Nephron (organoid): ENCODE data around the gene DCAF15.

Experiments
- H3K27ac Mint-ChIP-seq, 3 experiments: 2 replicates each; pipeline ENCODE4 v1.8.0; 2020; ENCODE audit warnings: mixed read lengths in 3 of 3, mild to moderate bottlenecking in 2 of 3, moderate library complexity in 1 of 3
- H3K27me3 Mint-ChIP-seq: 2 replicates; pipeline ENCODE4 v1.8.0; 2021; ENCODE audit warnings: low read depth, mild to moderate bottlenecking, moderate library complexity, mixed read lengths
- H3K36me3 Mint-ChIP-seq: 2 replicates; pipeline ENCODE4 v1.8.0; 2020; ENCODE audit warnings: low read depth, mixed read lengths
- H3K4me1 Mint-ChIP-seq: 2 replicates; pipeline ENCODE4 v1.8.0; 2020; ENCODE audit warnings: mixed read lengths
- H3K4me3 Mint-ChIP-seq, 3 experiments: 2 replicates each; pipeline ENCODE4 v1.8.0; 2020; ENCODE audit warnings: mild to moderate bottlenecking in 3 of 3, mixed read lengths in 3 of 3, moderate library complexity in 2 of 3
- H3K9me3 Mint-ChIP-seq: 2 replicates; pipeline ENCODE4 v1.8.0; 2020; ENCODE audit warnings: mixed read lengths
- TF ChIP-seq, protein P1 (sequence below), 3 experiments: fragments of 200-600 bp; sonication (generic); IDR thresholded peaks; one replicate each; pipeline ENCODE4 v1.5.0; 2021; ENCODE audit warnings: antibody characterized with exemption in 3 of 3; ENCODE audit not compliant: unreplicated experiment in 3 of 3

The DCAF15 gene

DNA sequence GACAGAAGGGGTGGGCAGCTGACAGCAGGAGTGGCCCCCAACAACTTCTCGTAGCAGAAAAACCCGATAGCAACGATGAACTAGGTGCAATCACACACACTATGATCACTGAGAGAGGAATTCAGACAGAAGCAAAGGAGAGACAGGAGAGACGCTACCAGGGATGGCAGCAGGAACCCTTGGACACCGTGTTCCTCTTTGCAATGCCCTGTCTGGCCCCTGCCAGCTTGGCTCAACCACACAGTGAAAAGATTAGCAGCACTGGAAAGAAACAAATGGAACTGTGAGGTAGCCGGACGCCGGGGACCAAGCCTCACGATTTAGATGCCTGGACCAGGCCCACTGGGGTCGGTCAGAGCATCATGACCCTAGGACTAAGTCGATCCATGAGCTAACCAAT, 23.6 kb downstream of the DCAF15 start:
- peaks cover 32% of the 10 kb centered on the region for H3K36me3 Mint-ChIP-seq
- TF ChIP-seq, protein P1, sequence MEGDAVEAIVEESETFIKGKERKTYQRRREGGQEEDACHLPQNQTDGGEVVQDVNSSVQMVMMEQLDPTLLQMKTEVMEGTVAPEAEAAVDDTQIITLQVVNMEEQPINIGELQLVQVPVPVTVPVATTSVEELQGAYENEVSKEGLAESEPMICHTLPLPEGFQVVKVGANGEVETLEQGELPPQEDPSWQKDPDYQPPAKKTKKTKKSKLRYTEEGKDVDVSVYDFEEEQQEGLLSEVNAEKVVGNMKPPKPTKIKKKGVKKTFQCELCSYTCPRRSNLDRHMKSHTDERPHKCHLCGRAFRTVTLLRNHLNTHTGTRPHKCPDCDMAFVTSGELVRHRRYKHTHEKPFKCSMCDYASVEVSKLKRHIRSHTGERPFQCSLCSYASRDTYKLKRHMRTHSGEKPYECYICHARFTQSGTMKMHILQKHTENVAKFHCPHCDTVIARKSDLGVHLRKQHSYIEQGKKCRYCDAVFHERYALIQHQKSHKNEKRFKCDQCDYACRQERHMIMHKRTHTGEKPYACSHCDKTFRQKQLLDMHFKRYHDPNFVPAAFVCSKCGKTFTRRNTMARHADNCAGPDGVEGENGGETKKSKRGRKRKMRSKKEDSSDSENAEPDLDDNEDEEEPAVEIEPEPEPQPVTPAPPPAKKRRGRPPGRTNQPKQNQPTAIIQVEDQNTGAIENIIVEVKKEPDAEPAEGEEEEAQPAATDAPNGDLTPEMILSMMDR (IDR thresholded peaks at IDR 0.05; ENCODE audit: unreplicated experiment in 3 of 3) = no peak
- peak overlapping the region; percentile 39 to 88 (median 54) for H3K27ac Mint-ChIP-seq
- H3K9me3 Mint-ChIP-seq = no peaks in the 10 kb centered on the region
- H3K4me1 Mint-ChIP-seq = no peaks in the 10 kb centered on the region
- peak overlapping the region in 1 of 3 experiments; percentile 19 for H3K4me3 Mint-ChIP-seq
- H3K27me3 Mint-ChIP-seq = no peaks in the 10 kb centered on the region

DNA sequence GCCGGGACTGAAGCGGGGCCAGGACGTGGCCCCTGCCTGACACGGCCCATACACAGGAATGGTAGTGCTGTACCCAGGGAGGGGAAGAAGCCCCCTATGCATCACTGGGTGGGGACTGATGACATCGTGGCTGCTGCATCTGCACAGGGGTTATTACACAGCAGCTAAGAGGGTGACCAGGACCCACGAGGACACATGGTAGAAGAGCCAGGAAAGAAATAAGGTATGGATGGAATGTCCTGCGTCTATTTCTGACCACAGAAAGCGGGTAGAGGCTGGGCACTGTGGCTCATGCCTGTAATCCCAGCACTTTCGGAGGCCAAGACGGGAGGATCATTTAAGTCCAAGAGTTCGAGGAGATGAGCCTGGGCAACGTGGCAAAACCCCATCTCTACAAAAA, 24.1 kb downstream of the DCAF15 start:
- no peaks in the 10 kb centered on the region for H3K9me3 Mint-ChIP-seq
- no peaks in the 10 kb centered on the region for H3K4me1 Mint-ChIP-seq
- peaks cover 32% of the 10 kb centered on the region for H3K36me3 Mint-ChIP-seq
- H3K4me3 Mint-ChIP-seq = peak overlapping the region in 1 of 3 experiments; percentile 44
- H3K27me3 Mint-ChIP-seq = no peaks in the 10 kb centered on the region
- H3K27ac Mint-ChIP-seq = peak overlapping the region; percentile 39 to 73 (median 50)
- TF ChIP-seq, protein P1 (IDR thresholded peaks at IDR 0.05; ENCODE audit: unreplicated experiment in 3 of 3) = no peak

DNA sequence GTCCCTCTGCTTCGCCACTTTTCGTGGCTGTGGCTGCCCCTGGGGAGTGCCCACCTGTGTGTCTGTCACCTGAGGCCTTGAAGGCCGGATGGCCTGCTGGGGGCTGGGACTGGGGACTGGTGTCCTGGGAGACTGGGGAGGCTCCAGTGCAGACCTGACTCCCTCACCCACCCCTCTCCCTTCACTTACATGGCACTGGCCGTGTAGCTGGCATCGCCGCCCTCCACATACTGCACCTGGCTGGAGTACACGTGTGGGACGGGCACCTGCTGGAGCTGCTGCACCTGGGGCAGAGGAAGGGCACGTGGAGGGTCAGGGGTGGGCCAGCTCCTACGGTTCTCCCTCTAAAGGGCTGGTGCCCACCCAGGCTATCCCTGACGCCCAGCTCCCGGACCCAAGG, 25.5 kb downstream of the DCAF15 start:
- no peaks in the 10 kb centered on the region for H3K9me3 Mint-ChIP-seq
- peak overlapping the region; percentile 63 to 93 (median 75) for H3K27ac Mint-ChIP-seq
- peaks cover 33% of the 10 kb centered on the region for H3K36me3 Mint-ChIP-seq
- no peaks in the 10 kb centered on the region for H3K4me1 Mint-ChIP-seq
- peak overlapping the region in 2 of 3 experiments; percentile 66 to 73 for H3K4me3 Mint-ChIP-seq
- TF ChIP-seq, protein P1 (IDR thresholded peaks at IDR 0.05; ENCODE audit: unreplicated experiment in 3 of 3) = no peak
- peaks cover 3% of the 10 kb centered on the region for H3K27me3 Mint-ChIP-seq

DNA sequence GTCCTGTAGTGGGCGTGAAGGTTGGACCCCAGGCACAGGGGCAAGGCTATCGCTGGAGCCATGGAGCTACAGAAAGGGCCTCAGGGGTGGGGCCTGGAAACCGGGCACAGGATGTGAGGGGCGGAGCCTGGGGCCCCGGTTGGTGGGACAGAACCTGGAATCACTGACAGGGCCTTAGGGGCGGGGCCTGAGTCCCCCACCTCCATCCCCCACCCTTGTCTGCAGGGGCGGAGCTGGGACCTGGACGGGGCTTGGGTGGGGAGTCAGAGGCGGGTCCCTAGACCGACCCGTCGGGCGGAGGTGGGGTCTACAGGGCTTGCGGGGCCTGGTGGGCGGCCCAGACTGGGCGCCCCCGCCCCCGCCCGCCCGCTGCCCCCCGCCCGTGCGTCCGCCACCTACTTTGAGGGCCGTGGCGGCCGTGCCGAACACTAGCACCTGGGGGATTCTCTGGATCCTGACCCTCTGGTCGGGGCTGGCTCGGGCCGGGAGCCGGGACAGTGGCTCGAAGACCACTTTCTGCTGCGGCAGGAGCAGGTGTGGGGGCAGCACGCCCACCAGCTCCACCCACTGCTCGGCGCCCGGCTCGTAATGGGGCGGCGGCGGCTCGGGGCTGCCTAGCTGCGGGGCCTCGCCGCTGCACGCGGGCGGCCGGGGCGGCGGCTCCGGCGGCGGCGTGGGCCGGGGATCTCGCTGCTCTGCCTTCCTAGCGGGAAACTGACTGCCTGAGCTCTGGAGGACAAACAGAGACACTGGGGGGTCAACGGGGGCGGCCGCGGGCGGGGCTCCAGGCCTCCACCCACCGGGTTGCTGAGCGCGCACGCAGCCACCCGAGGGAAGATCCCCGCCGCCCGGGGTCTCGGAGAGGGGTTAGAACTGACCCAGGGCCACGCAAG, 26.3 kb downstream of the DCAF15 start:
- Mint-ChIP-seq H3K36me3 (peaks cover 30% of the 10 kb centered on the region), H3K27ac (peak overlapping the region; percentile 63 to 93 (median 75)), H3K4me1 (no peaks in the 10 kb centered on the region), H3K9me3 (no peaks in the 10 kb centered on the region), H3K4me3 (peak overlapping the region; percentile 66 to 73 (median 68)), H3K27me3 (peaks cover 3% of the 10 kb centered on the region)
- TF ChIP-seq, protein P1 (IDR thresholded peaks at IDR 0.05; ENCODE audit: unreplicated experiment in 3 of 3) = no peak

DNA sequence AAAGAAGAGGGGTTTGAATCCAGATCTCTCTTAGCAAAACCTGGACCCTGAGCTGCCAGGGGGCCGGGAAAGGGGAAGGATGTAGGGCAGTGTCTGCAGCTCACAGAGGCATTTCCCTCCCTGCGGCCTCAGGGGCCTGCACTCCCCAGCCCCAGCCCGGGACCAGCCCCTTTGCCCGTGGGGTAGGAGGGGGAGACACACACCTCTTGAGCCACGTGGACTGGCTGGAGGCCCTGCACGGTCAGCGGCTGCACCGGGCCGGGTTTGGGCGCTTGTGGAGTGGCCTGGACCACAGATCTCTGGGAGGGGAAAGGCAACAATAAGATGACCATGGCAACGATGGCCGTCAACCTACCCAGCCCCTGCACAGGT, 26.9 kb downstream of the DCAF15 start:
- H3K27ac Mint-ChIP-seq = peak overlapping the region; percentile 56 to 68 (median 57)
- H3K9me3 Mint-ChIP-seq = no peaks in the 10 kb centered on the region
- H3K4me3 Mint-ChIP-seq = peak overlapping the region; percentile 45 to 66 (median 64)
- no peaks in the 10 kb centered on the region for H3K4me1 Mint-ChIP-seq
- peaks cover 3% of the 10 kb centered on the region for H3K27me3 Mint-ChIP-seq
- peaks cover 26% of the 10 kb centered on the region for H3K36me3 Mint-ChIP-seq
- TF ChIP-seq, protein P1 (IDR thresholded peaks at IDR 0.05; ENCODE audit: unreplicated experiment in 3 of 3) = no peak
